Panc1 (cell line): ENCODE measurements around the gene ACIN1. TPM values are rescaled to one million over a fixed set of nuclear protein-coding genes. Genes with fewer than 3 reads are reported as not detected.
"Not testable (repeated sequence)": the region's sequence is repeated elsewhere in the genome, so short reads cannot be mapped to it uniquely, and the experiment has no call there.

Source experiments
- ATAC-seq: fragments of 200-7000 bp; cut with Tn5 transposase; 2 replicates; pipeline ENCODE4 v1.9.1; 2020; ENCODE audit warnings: mild to moderate bottlenecking, moderate library complexity
- BruUV-seq: library from RNA; stranded (reverse); fragments of 400-500 nt; replicated peaks from 2 replicates; lab custom pipeline; 2021; lab: Mats Ljungman, UMichigan
- CTCF ChIA-PET: fragments of 300-600 bp; sonication (Branson Sonifier 250); formaldehyde crosslinking; loops from one replicate; lab custom pipeline; 2022; ENCODE audit warnings: antibody characterized with exemption; lab: Charles Lee
- POLR2A ChIA-PET: fragments of 300-600 bp; sonication (Branson Sonifier 250); formaldehyde crosslinking; loops from one replicate; lab custom pipeline; 2022; ENCODE audit warnings: antibody characterized with exemption; lab: Charles Lee
- DNase-seq: peaks from one replicate; pipeline ENCODE4 v3.0.0-alpha.2; 2010; ENCODE audit warnings: low read depth, low spot score
- H3K27ac ChIP-seq: 2 replicates; pipeline ENCODE4 v1.5.1; 2011; ENCODE audit warnings: mild to moderate bottlenecking, low read length, inconsistent platforms
- H3K27me3 ChIP-seq: fragments of 200-500 bp; sonication (Bioruptor generic); 2 replicates; pipeline ENCODE4 v1.6.0; 2014; ENCODE audit warnings: low read length, inconsistent platforms; ENCODE audit not compliant: control insufficient read depth, insufficient read depth
- H3K36me3 ChIP-seq: fragments of 200-500 bp; sonication (Bioruptor generic); 2 replicates; pipeline ENCODE4 v1.5.1; 2014; ENCODE audit warnings: inconsistent platforms, mild to moderate bottlenecking, low read length, moderate library complexity; ENCODE audit not compliant: control insufficient read depth, insufficient read depth
- H3K4me1 ChIP-seq: 2 replicates; pipeline ENCODE4 v1.5.1; 2011; ENCODE audit warnings: inconsistent platforms, mild to moderate bottlenecking, low read length, moderate library complexity; ENCODE audit not compliant: control insufficient read depth, insufficient read depth
- H3K4me3 ChIP-seq, 2 experiments: 2 replicates each; pipeline ENCODE4 v1.5.1; 2011 to 2012; ENCODE audit warnings: low read depth in 2 of 2, low read length in 2 of 2, mild to moderate bottlenecking in 2 of 2, inconsistent platforms in 1 of 2, moderate library complexity in 1 of 2
- H3K9me3 ChIP-seq: fragments of 200-500 bp; sonication (Bioruptor generic); 2 replicates; pipeline ENCODE4 v1.5.1; 2014; ENCODE audit warnings: low read depth, mild to moderate bottlenecking, inconsistent platforms, low read length, moderate library complexity; ENCODE audit not compliant: control insufficient read depth, insufficient read depth
- POLR2AphosphoS5 ChIP-seq: IDR thresholded peaks from 2 replicates; pipeline ENCODE4 v1.6.1; 2012; ENCODE audit warnings: mild to moderate bottlenecking, low read depth, low read length, moderate library complexity
- SIN3A ChIP-seq: IDR thresholded peaks from 2 replicates; pipeline ENCODE4 v1.6.1; 2012; ENCODE audit warnings: low read depth, mild to moderate bottlenecking, low read length, moderate library complexity, borderline replicate concordance; ENCODE audit not compliant: insufficient read depth
- TCF7L2 ChIP-seq: IDR thresholded peaks from 2 replicates; pipeline ENCODE4 v1.6.1; 2011; ENCODE audit warnings: mild to moderate bottlenecking, low read depth, low read length, inconsistent platforms
- in situ Hi-C: cut with HindIII; loops from 2 replicates; pipeline ENCODE4 v1.10.0; 2016; ENCODE audit warnings: low sequenced_read_pairs, low pct_unique_long_range_greater_than_20kb
- intact Hi-C: fragments of 100-400 bp; cut with micrococcal nuclease; formaldehyde crosslinking; loops from one replicate; pipeline ENCODE4 v1.10.0; 2022; ENCODE audit not compliant: unreplicated experiment
- total RNA-seq: library from RNA; stranded (reverse); gene quantifications from one replicate; pipeline ENCODE4 v1.2.1, GENCODE V29; 2021; ENCODE audit not compliant: unreplicated experiment
- TF ChIP-seq, protein P1 (sequence below), 2 experiments: IDR thresholded peaks; 2 replicates each; pipeline ENCODE4 v1.6.1; 2011 to 2012; ENCODE audit warnings: low read depth in 2 of 2, control low read depth in 1 of 2, low read length in 1 of 2, mild to moderate bottlenecking in 1 of 2, moderate library complexity in 1 of 2; ENCODE audit not compliant: insufficient read depth in 1 of 2
- TF ChIP-seq, protein P2 (sequence below): fragments of 450-650 bp; IDR thresholded peaks from 2 replicates; pipeline ENCODE4 v1.5.1; 2017; ENCODE audit warnings: mild to moderate bottlenecking

The ACIN1 gene
- total RNA-seq, 1 experiment from 2014 or later = 162 TPM

DNA sequence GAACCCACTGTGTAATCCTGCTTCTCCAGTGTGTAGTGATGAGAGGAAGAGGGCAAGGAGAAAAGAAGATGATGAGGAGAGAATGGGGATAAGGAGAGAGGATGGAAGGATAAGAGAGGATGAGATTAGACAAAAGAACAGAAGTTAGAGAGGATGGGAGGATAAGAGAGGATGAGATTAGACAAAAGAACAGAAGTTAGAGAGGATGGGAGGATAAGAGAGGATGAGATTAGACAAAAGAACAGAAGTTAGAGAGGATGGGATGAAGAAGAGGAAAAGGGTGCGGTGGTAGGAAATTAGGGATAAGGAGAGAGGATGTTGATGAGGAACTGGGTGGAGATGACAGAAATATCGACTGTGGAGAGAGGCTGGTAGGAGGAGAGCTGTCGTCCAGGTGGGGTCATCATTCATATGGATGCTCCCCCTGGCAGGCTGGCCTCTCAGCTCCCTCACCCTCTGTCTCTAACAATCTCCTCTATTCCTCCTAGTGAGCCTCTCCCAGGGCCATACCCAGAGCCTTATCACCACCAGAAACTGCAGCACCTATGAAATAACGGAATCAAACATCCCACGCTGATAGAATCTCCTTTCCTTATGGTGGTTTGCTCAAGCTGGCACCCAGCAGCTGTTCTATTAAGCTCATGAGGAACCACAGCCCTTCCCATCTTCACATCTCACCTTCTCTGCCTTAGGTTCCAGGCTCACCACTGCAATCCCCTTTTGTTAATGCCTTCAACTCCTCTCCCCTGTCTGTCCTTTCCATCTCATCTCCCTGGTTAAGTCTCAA lies 15.8 kb upstream of the ACIN1 start:
- ATAC-seq (no peak), DNase-seq (no peak)
- POLR2A ChIA-PET = no interaction called here
- H3K27ac ChIP-seq = no peak overlapping the region
- BruUV-seq = no TSS peak
- in situ Hi-C loops = no loop called here
- no peaks in the 10 kb centered on the region; the same call in 1 of the 2 replicates for H3K27me3 ChIP-seq
- no peaks in the 10 kb centered on the region for H3K9me3 ChIP-seq
- no peak overlapping the region for H3K4me3 ChIP-seq
- TF ChIP-seq, protein P1, sequence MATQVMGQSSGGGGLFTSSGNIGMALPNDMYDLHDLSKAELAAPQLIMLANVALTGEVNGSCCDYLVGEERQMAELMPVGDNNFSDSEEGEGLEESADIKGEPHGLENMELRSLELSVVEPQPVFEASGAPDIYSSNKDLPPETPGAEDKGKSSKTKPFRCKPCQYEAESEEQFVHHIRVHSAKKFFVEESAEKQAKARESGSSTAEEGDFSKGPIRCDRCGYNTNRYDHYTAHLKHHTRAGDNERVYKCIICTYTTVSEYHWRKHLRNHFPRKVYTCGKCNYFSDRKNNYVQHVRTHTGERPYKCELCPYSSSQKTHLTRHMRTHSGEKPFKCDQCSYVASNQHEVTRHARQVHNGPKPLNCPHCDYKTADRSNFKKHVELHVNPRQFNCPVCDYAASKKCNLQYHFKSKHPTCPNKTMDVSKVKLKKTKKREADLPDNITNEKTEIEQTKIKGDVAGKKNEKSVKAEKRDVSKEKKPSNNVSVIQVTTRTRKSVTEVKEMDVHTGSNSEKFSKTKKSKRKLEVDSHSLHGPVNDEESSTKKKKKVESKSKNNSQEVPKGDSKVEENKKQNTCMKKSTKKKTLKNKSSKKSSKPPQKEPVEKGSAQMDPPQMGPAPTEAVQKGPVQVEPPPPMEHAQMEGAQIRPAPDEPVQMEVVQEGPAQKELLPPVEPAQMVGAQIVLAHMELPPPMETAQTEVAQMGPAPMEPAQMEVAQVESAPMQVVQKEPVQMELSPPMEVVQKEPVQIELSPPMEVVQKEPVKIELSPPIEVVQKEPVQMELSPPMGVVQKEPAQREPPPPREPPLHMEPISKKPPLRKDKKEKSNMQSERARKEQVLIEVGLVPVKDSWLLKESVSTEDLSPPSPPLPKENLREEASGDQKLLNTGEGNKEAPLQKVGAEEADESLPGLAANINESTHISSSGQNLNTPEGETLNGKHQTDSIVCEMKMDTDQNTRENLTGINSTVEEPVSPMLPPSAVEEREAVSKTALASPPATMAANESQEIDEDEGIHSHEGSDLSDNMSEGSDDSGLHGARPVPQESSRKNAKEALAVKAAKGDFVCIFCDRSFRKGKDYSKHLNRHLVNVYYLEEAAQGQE (IDR thresholded peaks at IDR 0.05; ENCODE audit: insufficient read depth in 1 of 2, low read depth in 2 of 2, low read length in 1 of 2) = no peak
- TF ChIP-seq POLR2AphosphoS5 (no peak), SIN3A (no peak), TCF7L2 (no peak)
- TF ChIP-seq, protein P2, sequence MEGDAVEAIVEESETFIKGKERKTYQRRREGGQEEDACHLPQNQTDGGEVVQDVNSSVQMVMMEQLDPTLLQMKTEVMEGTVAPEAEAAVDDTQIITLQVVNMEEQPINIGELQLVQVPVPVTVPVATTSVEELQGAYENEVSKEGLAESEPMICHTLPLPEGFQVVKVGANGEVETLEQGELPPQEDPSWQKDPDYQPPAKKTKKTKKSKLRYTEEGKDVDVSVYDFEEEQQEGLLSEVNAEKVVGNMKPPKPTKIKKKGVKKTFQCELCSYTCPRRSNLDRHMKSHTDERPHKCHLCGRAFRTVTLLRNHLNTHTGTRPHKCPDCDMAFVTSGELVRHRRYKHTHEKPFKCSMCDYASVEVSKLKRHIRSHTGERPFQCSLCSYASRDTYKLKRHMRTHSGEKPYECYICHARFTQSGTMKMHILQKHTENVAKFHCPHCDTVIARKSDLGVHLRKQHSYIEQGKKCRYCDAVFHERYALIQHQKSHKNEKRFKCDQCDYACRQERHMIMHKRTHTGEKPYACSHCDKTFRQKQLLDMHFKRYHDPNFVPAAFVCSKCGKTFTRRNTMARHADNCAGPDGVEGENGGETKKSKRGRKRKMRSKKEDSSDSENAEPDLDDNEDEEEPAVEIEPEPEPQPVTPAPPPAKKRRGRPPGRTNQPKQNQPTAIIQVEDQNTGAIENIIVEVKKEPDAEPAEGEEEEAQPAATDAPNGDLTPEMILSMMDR = no peak
- H3K36me3 ChIP-seq = no peaks in the 10 kb centered on the region
- H3K4me1 ChIP-seq = no peaks in the 10 kb centered on the region
- intact Hi-C loops = no loop called here
- CTCF ChIA-PET = interaction anchor here (0.9 kb wide), 1 partner anchor 16 kb away, joined by 3 read pairs; the partner anchor contains the start of genes ACIN1 and C14orf119

DNA sequence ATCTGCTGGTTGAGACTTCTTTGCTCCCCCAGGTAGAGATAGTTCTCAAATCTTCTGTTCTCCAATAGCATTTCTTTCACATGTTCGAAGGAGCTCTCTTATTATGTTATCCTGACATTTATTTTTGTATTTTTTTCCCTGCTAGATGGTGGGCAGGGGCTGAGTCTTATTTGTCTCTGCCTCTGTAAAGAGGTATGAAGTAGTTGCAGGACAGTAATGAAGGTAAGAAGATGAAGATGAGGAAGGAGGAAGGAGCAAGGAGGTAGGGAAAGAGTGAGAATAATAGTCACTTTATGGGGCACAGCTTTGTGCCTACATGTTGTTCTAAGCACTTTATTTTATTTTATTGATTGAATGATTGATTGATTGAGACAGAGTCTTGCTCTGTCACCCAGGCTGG lies 14.8 kb upstream of the ACIN1 start:
- intact Hi-C loops (no loop called here), in situ Hi-C loops (no loop called here)
- DNase-seq (no peak), ATAC-seq (no peak)
- Histone ChIP-seq H3K27me3 (no peaks in the 10 kb centered on the region; the same call in 1 of the 2 replicates), H3K36me3 (no peaks in the 10 kb centered on the region), H3K4me3 (no peak overlapping the region), H3K4me1 (no peaks in the 10 kb centered on the region), H3K9me3 (no peaks in the 10 kb centered on the region), H3K27ac (no peak overlapping the region)
- CTCF ChIA-PET = interaction anchor here (1.7 kb wide), 1 partner anchor 41 kb away, joined by 10 read pairs; no protein-coding TSS in a partner anchor
- no TSS peak for BruUV-seq
- POLR2A ChIA-PET = interaction anchor here (0.6 kb wide), 1 partner anchor 36 kb away, joined by 6 read pairs; no protein-coding TSS in a partner anchor
- TF ChIP-seq TCF7L2 (no peak), POLR2AphosphoS5 (no peak), SIN3A (no peak)
- TF ChIP-seq, protein P1 (IDR thresholded peaks at IDR 0.05; ENCODE audit: insufficient read depth in 1 of 2, low read depth in 2 of 2, low read length in 1 of 2) = no peak
- TF ChIP-seq, protein P2 = no peak

DNA sequence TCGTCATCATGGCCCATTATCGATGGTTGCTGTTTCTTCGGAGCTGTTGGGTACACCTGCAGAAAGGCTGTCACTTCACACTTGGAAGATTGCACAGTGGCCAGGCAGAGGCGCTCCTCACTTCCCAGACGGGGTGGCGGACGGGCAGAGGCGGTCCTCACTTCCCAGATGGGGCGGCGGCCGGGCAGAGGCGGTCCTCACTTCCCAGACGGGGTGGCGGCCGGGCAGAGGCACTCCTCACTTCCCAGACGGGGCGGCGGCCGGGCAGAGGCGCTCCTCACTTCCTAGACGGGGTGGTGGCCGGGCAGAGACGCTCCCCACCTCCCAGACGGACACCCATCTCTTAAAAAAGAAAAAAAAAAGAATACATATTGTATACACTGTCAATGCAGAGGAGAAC lies 13.2 kb upstream of the ACIN1 start:
- ATAC-seq, intact Hi-C loops, H3K4me1 ChIP-seq, DNase-seq, BruUV-seq, H3K27me3 ChIP-seq, H3K4me3 ChIP-seq, H3K9me3 ChIP-seq, H3K27ac ChIP-seq, in situ Hi-C loops, H3K36me3 ChIP-seq: not testable (repeated sequence)
- ChIA-PET POLR2A (interaction anchor here (1.0 kb wide), 1 partner anchor 39 kb away, joined by 5 read pairs; no protein-coding TSS in a partner anchor), CTCF (interaction anchor here (1.7 kb wide), 1 partner anchor 39 kb away, joined by 10 read pairs; no protein-coding TSS in a partner anchor)
